ENCODE measurements around the gene PEDS1.
"Not testable (repeated sequence)": the region's sequence is repeated elsewhere in the genome, so short reads cannot be mapped to it uniquely, and the experiment has no call there.

Gene PEDS1

GRCh38 chr20:50189681-50190250 is 36.2 kb upstream of the PEDS1 start:
- peak; percentile 29 for DNase-seq

DNA sequence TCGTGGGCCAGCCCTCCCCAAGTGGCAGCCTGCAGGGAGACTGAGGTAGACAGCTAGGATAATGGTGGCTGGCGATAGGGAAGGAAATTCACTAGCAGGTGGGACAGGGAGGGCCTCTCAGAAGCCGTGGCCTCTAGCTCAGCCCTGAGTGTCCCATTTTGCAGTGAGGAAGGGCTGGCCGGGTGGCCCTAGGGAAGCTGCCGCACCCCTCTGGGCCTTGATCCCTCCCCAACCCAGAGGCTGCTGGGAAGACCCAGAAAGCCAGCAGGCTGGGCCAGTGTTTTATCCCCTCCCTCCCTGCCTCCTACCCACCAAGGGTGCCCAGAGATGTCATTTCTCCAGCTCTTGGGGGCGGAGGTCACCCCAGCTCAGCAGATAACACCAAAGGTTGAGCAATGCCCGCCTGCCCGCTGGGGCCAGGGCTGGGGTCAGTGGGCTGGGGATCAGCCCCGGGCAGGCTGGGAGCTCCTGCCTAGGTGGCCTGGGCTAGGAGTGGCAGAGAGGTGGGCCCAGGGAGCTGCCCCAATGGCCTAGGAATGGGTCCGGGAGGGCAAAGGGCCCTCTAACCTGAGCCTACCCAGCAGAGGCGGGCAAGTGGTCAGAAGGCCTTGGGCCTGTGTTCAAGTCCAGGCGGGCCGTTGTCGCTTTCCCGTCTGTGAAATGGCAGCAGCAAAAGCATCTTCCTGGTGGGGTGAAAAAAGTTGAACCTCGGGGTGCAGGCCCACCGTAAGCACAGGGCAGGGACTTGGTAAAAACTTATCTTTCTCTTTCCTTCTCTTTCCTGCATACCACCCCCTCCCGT is 35.6 kb upstream of the PEDS1 start:
- no peak for DNase-seq

DNA sequence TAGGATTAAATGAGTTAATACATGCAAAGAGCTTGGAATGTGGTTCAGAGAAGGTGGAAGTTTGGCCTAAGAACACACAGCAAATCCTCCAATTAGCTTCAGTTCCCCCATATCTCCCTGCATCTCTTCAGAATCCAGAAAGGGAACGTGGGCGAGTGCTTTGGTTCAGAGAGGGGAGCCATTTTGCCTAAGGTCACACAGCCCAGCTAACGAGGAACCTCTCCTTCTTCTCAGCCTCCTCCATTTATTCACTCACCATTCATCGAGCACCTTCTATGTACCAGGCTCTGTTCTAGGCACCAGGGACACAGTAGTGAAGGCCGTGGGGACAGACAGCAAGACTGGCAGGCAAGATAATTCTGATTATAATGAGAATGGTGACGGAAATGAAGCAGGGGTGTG is 34.8 kb upstream of the PEDS1 start:
- no peak for DNase-seq

DNA sequence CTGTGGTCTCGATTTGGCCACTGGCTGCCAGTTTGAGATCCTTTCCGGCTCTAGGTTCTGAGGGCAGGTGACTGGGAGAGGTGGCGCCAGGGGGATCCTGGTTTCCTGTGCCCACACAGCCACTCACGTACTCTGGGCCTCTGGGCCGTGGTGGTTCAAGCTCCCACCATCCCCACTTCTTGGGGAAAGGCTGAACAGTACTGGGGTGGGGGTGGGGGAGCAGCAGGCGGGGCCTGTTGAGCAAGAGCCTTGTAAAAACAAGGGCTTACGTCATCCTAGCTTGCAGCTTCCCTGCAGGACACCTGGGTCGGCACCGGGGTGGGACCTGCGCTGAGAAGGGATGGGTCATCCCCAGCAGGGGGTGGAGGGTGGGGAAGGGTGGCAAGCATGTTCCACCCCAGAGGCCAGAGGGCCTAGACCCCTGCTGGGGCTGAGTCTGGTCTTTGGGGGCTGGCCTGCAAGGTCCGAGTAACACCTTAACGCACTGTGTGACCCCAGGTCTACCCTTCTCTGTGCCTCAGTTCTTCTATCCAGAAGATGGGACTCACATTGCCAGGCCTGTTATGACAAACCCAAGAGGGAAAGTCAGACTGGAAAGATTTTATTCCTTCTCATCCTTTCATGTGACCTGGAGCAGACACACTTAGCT is 34.0 kb upstream of the PEDS1 start:
- no peak for DNase-seq

GRCh38 chr20:50186987-50187402 is 33.5 kb upstream of the PEDS1 start:
- DNase-seq: no peak

DNA sequence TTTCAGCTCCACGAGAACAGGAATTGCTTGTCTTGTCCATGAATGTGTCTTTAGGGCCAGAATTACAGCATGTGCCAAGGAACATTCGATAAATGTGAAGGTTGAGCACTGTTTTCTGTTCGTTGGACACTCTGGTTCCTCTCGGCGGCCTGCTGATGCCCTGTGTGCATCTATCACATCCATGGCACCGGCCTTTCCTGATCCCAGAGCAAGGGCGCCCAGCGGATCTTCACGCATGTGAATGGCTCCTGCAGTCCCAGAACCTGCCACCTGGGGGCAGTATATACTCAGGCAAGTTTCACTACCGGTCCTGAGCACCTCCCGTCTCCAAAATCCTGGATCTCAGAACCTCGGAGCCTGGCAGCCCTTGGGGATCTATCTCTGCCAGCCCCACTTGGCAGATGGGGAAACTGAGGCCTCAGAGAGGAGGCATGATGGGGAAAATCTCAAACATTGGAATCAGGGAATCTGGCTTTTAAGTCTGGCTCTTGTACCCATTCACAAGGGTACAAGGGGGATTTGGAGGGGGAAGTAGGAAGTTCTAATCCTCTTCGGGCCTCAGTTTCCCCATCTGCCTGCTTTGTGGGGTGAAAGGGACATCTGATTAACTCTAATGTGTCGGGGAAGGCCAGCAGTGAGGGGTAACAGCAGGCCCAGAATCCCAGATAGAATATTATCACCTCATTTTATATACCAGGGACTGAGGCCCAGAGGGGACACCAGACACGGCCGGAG is 32.8 kb upstream of the PEDS1 start:
- DNase-seq: peak; percentile 90

GRCh38 chr20:50185426-50185825 is 31.9 kb upstream of the PEDS1 start:
- no peak for DNase-seq

DNA sequence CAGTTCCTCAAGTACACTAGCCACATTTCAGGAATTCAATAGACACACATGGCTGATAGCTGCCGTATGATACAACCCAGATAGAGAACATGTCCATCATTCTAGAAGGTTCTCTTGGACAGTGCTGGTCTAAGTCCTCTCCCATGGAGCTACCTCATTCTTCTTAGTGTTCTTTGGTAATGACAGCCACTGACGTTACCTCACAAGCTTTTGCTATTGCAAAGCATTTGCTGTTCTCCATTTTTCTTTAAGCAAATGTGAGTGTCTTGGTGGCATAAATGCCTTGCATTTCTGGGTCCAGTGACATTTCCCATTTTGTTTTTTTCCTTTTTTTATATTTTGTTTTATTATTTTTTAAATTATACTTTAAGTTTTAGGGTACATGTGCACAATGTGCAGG is 28.8 kb upstream of the PEDS1 start:
- DNase-seq: no peak

DNA sequence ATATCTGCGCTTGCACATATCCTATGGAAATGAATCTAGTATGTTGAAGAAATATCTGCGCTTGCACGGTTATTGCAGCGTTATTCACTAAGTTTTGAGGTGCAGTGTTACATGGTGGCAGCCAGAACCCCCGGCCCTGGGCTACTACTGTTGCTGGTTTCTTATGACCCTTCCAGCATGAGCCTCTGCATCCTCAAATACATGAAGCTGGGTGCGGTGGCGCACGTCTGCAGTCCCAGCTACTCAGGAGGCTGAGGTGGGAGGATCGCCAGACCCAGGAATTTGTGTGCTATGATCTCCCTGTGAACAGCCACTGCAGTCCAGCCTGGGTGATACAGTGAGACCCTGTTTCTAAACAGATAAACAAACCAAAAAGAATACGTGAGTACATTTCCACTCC is 27.8 kb upstream of the PEDS1 start:
- DNase-seq: no peak

DNA sequence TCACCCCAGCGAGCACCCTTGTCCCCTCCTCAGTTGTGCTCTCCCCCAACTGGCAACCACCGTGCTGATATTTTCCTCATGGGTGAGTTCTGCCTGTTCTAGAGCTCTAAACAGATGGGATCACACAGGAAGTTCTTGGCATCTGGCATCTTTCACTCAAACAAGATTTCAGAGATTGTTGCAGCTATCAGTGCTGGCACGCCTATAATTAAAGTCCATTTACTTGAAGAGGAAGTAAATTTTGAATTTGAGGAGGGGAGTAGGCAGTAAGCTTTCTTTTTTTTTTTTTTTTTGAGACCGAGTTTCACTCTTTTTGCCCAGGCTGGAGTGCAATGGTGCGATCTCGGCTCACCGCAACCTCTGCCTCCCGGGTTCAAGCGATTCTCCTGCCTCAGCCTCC is 25.1 kb upstream of the PEDS1 start:
- not testable (repeated sequence) for DNase-seq

- no peak for DNase-seq
Observed at GRCh38 chr20:50175938-50176933, 22.7 kb upstream of the PEDS1 start.

DNA sequence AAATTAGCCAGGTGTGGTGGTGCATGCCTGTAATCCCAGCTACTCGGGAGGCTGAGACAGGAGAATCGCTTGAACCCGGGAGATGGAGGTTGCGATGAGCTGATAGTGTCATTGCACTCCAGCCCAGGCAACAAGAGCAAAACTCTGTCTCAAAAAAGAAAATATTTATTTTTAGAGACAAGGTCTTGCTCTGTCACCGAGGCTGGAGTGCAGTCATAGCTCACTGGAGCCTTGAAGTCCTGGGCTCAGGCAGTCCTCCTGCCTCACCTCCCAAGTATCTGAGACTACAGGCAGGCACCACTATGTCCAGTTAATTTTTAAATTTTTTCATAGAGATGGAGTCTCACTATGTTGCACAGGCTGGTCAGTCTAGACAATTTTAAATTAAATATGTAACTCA is 20.9 kb upstream of the PEDS1 start:
- DNase-seq: no peak

GRCh38 chr20:50172347-50173013 is 19.0 kb upstream of the PEDS1 start:
- DNase-seq: no peak

DNA sequence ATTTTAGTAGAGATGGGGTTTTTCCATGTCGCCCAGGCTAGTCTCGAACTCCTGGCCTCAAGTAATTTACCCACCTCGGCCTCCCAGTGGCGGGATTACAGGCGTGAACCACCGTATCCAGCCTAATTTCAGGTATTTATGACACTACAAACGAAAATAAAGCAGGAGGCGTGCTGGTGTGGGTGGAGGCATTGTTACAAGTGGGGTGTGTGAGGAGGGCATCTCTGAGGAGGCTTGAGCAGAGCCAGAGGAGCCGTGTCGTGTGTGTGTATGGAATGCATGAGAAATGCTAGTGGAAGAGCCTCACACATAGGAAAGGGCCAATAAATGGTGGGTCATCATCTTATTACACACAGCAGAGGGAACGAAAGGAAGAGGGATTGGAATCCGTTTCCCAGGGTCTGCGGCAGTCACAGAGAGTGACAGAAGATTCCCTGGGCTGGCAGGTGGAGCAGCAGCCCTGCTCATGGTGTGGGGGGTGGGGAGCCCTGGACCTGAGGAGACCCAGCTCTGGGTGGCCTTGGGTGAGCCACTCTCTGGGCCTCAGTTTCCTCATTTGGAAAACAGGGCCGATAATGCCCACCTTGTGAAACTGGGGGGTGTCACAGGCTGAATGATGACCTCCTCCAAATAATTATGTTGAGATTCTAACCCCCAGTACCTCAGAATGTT is 17.2 kb upstream of the PEDS1 start:
- no peak for DNase-seq

- peak; percentile 83 for DNase-seq
Observed at GRCh38 chr20:50169329-50169823, 15.9 kb upstream of the PEDS1 start.

DNA sequence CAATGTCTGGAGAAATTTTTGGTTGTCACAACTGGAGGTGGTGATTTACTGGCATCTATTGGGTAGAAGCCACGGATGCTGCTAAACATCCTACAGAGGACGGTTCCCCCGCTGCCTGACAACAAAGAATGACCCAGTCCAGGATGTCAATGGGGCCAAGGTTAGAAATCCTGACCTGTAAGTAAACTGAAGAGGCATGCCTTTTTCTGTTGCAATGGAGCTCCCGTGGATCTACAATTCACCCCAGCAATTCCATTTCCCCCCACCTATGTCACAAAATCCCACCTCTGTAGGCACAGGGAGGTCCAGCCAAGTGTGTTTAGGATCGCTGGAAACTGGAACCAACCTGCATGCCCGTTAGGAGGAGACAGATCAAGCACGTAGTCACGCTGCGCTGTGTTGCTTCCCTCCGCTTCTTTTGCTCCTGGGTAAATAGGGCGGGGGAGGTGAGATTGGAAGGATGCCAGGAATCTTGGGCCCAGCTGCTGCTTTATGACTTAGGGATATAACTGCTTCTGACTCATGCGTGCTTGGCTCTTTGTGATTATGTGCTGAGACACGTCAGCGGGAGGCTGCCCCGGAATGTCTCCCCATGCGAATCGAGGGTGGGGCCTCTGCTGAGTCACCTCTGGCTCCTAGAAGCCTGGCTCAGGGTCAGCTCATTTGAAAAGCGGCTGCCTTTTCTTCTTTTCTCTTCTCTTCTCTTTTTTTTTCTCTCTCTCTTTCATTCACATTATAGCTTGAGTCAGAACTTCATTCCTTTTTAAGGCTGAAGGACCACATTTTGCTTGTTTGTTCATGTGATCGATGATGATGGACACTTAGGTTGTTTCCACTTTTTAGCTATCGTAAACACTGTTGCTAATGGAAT is 12.4 kb upstream of the PEDS1 start:
- DNase-seq: peak; percentile 70

GRCh38 chr20:50163570-50164317 is 10.2 kb upstream of the PEDS1 start:
- no peak for DNase-seq

DNA sequence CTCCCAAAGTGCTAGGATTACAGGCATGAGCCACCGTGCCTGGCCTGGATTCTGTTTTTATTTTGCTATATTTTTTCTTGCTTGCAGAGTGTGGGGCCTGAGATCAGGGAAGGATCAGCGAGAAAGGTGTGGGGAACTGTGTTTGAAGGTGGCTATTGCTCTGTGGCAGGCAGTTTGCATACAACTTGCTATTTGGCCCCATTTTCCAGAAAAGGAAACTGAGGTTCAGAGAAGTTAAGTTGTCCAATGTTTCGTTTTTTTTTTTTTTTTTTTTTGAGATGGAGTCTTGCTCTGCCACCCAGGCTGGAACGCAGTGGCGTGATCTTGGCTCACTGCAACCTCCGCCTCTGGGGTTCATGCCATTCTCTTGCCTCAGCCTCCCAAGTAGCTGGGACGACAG is 8.0 kb upstream of the PEDS1 start:
- not testable (repeated sequence) for DNase-seq

DNA sequence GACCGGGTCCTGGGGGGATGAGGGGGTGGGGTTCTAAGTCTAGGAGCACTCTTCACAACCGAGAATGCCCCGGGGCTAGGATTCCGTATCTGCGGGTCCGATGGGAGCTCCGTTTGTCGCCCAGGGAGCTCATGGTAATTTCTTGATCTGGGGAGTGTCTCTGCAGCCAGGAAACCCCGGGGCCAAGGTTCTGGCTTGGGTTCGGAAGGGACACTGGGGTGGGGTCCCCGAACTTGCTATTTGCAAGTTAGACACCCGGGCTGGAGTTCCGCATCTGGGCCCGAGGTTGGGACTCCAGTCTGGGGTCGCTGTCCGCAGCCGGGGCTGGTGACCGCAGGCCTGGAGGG is 397 bp downstream of the PEDS1 start:
- DNase-seq: no peak

All from activated CD4-positive, alpha-beta T cell treated with anti-CD3 and anti-CD28 coated beads, Interleukin-2, amount 50 U/mL, for 1 hour (primary cell).